Spleen (tissue), 11 donors: ENCODE measurements around the gene KRTAP10-2. TPM values are rescaled to one million over a fixed set of nuclear protein-coding genes. Genes with fewer than 3 reads are reported as not detected.

Experiments used
- DNase-seq: peaks from one replicate; pipeline ENCODE4 v3.0.0-alpha.2; 2020
- H3K27ac ChIP-seq, 8 donors: fragments of 200-600 bp; sonication (generic) in 7 of 8; 1 replicate in 4 of 8; 2 replicates in 4 of 8; pipeline versions ENCODE4 v1.5.0 to v1.8.0; 2016 to 2021; ENCODE audit warnings: inconsistent platforms in 4 of 8, mild to moderate bottlenecking in 4 of 8, moderate library complexity in 1 of 8
- H3K27me3 ChIP-seq, 7 donors: fragments of 200-600 bp; sonication (generic) in 6 of 7; replicated peaks in 1 of 7; 1 replicate in 4 of 7; 2 replicates in 3 of 7; pipeline versions ENCODE4 v1.5.0 to v1.8.0; 2016 to 2021; ENCODE audit warnings: inconsistent platforms in 3 of 7, mild to moderate bottlenecking in 1 of 7
- H3K36me3 ChIP-seq, 6 donors: fragments of 200-600 bp; sonication (generic) in 5 of 6; 1 replicate in 4 of 6; 2 replicates in 2 of 6; pipeline versions ENCODE4 v1.5.0 to v1.8.0; 2016 to 2021; ENCODE audit warnings: inconsistent platforms in 2 of 6
- H3K4me1 ChIP-seq, 6 donors: fragments of 200-600 bp; sonication (generic) in 5 of 6; 1 replicate in 3 of 6; 2 replicates in 3 of 6; pipeline versions ENCODE4 v1.5.0 to v1.8.0; 2016 to 2021; ENCODE audit warnings: inconsistent platforms in 3 of 6
- H3K4me3 ChIP-seq, 8 donors: fragments of 200-600 bp; sonication (generic) in 7 of 8; 1 replicate in 4 of 8; 2 replicates in 4 of 8; pipeline versions ENCODE4 v1.5.0 to v1.8.0; 2016 to 2021; ENCODE audit warnings: inconsistent platforms in 4 of 8, mild to moderate bottlenecking in 4 of 8, moderate library complexity in 2 of 8
- H3K9me3 ChIP-seq, 8 donors: fragments of 200-600 bp; sonication (generic) in 7 of 8; 1 replicate in 4 of 8; 2 replicates in 4 of 8; pipeline versions ENCODE4 v1.5.0 to v1.8.0; 2016 to 2021; ENCODE audit warnings: inconsistent platforms in 4 of 8
- POLR2A ChIP-seq, 3 donors: fragments of 450-650 bp; IDR thresholded peaks; one replicate each; pipeline ENCODE4 v1.5.1; 2017; ENCODE audit warnings: antibody characterized with exemption in 3 of 3, mild to moderate bottlenecking in 1 of 3
- POLR2AphosphoS5 ChIP-seq, 3 donors: sonication (generic); formaldehyde crosslinking; IDR thresholded peaks; one replicate each; pipeline ENCODE4 v1.5.1; 2017; ENCODE audit warnings: antibody characterized with exemption in 3 of 3
- WGBS, 5 donors: extraction: QIAGEN DNeasy Blood & Tissue Kit in 3 of 5; methylation state at CpG; one replicate each; pipeline versions ENCODE4 v1.1.5 to v1.1.7; 2013 to 2018; 5-methylcytosine and 5-hydroxymethylcytosine counted together
- intact Hi-C: fragments of 100-400 bp; cut with DNase I; formaldehyde crosslinking; loops from one replicate; pipeline ENCODE4 v1.15.0; 2023; ENCODE audit warnings: low total_unique reads
- polyA plus RNA-seq, 3 donors: library from polyadenylated mRNA; stranded (reverse); fragments of 200-250 nt; gene quantifications; one replicate each; pipeline ENCODE4 v1.2.1, GENCODE V29; 2013
- total RNA-seq, 7 donors: library from RNA; depleted of rRNA in 3 of 7; stranded (reverse); fragments of >200 nt in 3 of 7; fragmentation: NEBNext Ultra II Directional in 4 of 7; extraction: Animal tissue kit (Norgen Biotek cat#: 25700) in 4 of 7; gene quantifications; one replicate each; pipeline versions ENCODE4 v1.1.0 to v1.2.1, GENCODE V29; 2016 to 2021
- TF ChIP-seq, protein P1 (sequence below), 11 experiments: fragments of 200-600 bp in 7 of 11; fragments of 450-650 bp in 4 of 11; sonication (generic) in 4 of 11; IDR thresholded peaks in 8 of 11; conservative IDR thresholded peaks in 3 of 11; 1 replicate in 7 of 11; 2 replicates in 4 of 11; pipeline versions ENCODE4 v1.4.0 to v1.8.0; 2016 to 2021; ENCODE audit warnings: antibody characterized with exemption in 11 of 11, inconsistent platforms in 4 of 11, mild to moderate bottlenecking in 1 of 11
- donor health status: healthy with polysubstance abuse.
- donor health status: DM: no; HTN: no; CAD: no; lungs with moderate emphysema.
- donor health status: DM: no; HTN: no; CAD: no.
- donor health status: Bipolar disorder and iron deficiency.
- donor health status: healthy.
- donor health status: DM: no; HTN: no; CAD: no.
- donor health status: DM: yes; HTN: yes; CAD: no.

The KRTAP10-2 gene
- total and polyA plus RNA-seq, 10 donors, result not detected

GRCh38 chr21:44521301-44521927 is 29.9 kb downstream of the KRTAP10-2 start:
- TF ChIP-seq, protein P1, sequence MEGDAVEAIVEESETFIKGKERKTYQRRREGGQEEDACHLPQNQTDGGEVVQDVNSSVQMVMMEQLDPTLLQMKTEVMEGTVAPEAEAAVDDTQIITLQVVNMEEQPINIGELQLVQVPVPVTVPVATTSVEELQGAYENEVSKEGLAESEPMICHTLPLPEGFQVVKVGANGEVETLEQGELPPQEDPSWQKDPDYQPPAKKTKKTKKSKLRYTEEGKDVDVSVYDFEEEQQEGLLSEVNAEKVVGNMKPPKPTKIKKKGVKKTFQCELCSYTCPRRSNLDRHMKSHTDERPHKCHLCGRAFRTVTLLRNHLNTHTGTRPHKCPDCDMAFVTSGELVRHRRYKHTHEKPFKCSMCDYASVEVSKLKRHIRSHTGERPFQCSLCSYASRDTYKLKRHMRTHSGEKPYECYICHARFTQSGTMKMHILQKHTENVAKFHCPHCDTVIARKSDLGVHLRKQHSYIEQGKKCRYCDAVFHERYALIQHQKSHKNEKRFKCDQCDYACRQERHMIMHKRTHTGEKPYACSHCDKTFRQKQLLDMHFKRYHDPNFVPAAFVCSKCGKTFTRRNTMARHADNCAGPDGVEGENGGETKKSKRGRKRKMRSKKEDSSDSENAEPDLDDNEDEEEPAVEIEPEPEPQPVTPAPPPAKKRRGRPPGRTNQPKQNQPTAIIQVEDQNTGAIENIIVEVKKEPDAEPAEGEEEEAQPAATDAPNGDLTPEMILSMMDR (IDR thresholded peaks at IDR 0.05 in 8 of 11, conservative IDR thresholded peaks at IDR 0.05 in 3 of 11), result no peak
- no peak for TF ChIP-seq POLR2AphosphoS5 (IDR thresholded peaks at IDR 0.05)
- no peak for TF ChIP-seq POLR2A (IDR thresholded peaks at IDR 0.05)
- DNase-seq, result peak; percentile 44
- 75 to 89% (median 83%) methylated on average over 13 to 22 of the region's 22 CpGs for whole genome bisulfite sequencing, 5 donors
- intact Hi-C loops, result no loop called here
- no peaks in the 10 kb centered on the region for H3K36me3 ChIP-seq
- H3K27ac ChIP-seq, result no peak overlapping the region
- no peaks in the 10 kb centered on the region for H3K4me1 ChIP-seq
- H3K27me3 ChIP-seq, result peaks cover 0 to 30% (median 0%) of the 10 kb centered on the region in 7 donors
- no peak overlapping the region for H3K4me3 ChIP-seq
- H3K9me3 ChIP-seq, result no peaks in the 10 kb centered on the region

DNA sequence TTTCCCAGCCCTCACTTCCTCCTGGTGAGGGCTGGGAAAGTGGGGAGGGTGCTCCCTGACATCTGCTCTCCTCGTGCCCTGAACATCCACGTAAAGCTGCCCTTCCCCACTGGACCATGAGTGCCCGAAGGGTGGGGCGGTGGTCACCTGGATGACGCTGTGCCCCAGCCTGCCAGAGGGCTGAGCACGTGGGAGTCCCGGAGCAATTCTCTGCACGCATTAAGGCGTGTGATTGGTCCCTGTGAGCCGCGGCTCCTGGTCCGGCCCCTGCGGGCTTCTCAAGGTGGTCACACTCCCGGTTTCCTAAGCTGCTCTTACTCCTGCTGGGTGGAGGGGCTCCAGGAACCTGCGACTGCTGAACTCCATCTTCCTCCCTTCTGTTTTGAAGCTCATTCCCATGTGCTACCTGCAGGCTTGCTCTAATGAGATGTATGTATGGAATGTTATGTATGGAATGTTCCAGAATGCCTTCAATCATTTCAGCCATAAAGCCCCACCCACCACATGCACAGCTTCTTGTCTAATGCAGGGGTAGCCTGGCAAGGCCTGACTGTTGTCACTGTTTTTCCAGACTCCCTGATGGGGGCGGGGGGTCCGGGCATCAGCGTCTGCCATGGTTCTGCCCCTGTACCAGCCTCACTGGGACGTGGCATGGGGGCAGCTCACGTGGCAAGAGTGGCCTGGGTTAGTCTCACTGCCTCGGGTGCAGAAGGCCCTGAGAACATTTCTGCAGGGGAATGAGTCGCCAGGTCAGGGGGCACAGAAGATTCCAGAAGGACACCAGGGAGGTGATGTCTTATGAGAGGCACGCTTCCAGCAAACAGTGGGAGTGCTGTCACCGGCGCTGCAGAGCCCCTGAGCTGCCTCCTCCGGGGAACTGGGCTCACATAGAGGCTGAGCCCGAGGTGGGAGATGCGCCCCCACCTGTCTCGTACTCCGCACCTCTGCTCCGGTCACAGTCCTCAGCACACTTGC is 30.7 kb downstream of the KRTAP10-2 start:
- no peaks in the 10 kb centered on the region for H3K36me3 ChIP-seq
- H3K4me1 ChIP-seq, result no peaks in the 10 kb centered on the region
- no peak overlapping the region for H3K27ac ChIP-seq
- DNase-seq, result peak; percentile 65
- peaks cover 0 to 30% (median 0%) of the 10 kb centered on the region in 7 donors for H3K27me3 ChIP-seq
- WGBS, 5 donors, result 83 to 91% (median 89%) methylated on average over 28 to 31 of the region's 31 CpGs
- TF ChIP-seq POLR2AphosphoS5 (IDR thresholded peaks at IDR 0.05), result no peak
- TF ChIP-seq, protein P1 (IDR thresholded peaks at IDR 0.05 in 8 of 11, conservative IDR thresholded peaks at IDR 0.05 in 3 of 11), result no peak
- TF ChIP-seq POLR2A (IDR thresholded peaks at IDR 0.05), result no peak
- H3K9me3 ChIP-seq, result no peaks in the 10 kb centered on the region
- intact Hi-C loops, result no loop called here
- H3K4me3 ChIP-seq, result no peak overlapping the region

DNA sequence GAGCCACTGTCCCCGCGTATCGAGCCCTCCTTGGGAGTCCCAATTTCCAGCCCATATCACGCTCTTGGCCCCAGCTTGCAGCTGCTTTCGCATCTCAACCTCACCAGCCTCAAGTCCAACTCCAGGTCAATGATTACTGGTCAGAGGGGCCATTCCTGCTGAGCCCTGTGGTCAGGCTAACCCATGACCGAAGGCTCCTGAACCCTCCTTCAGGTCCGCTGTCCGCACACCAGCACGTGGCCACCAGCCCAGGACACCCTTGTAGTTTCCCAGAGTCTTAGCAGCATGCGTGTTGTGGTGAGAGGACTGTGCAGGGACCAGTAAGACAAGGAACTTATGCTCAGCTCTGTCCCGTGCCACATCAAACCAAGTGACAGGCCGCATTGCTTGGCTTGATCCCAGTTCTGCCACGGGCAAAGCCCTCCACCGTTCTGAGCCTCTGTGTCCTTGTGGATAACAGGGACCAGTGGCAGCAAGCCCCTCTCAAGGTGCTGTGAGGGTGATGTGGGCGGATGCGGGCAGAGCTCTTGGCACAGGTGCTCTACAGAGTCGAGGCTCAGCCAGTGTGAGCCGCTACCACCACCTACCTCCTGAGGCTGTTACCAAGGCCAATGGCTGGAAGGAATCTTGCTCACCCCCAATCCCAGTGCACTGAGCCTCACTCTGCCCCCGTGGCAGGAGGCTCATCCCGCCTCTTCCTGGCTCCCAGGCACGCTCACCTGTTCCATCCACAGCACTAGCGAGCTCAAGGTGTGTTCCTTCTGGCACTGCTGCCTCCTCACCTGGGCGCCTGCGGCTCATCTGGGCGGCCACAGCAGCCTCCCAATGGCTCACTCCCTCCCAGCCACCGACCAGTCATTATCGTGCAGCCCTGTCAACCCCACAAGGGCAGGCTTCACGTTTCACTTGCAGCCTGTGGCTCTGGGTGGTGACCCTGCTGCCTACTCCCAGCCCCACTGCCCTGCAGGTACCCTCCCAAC is 31.7 kb downstream of the KRTAP10-2 start:
- H3K36me3 ChIP-seq, result no peaks in the 10 kb centered on the region
- intact Hi-C loops, result no loop called here
- DNase-seq, result peak; percentile 46
- peaks cover 0 to 30% (median 0%) of the 10 kb centered on the region in 7 donors for H3K27me3 ChIP-seq
- H3K27ac ChIP-seq, result no peak overlapping the region
- 87 to 91% (median 89%) methylated on average over 22 to 28 of the region's 28 CpGs for WGBS, 5 donors
- no peaks in the 10 kb centered on the region for H3K9me3 ChIP-seq
- H3K4me1 ChIP-seq, result no peaks in the 10 kb centered on the region
- TF ChIP-seq POLR2A (IDR thresholded peaks at IDR 0.05) (no peak), POLR2AphosphoS5 (IDR thresholded peaks at IDR 0.05) (no peak)
- TF ChIP-seq, protein P1 (IDR thresholded peaks at IDR 0.05 in 8 of 11, conservative IDR thresholded peaks at IDR 0.05 in 3 of 11), result no peak
- H3K4me3 ChIP-seq, result no peak overlapping the region
